Peyer's patch (tissue), 4 donors: ENCODE data around the gene PRRX2.

Source experiments
- CTCF ChIP-seq, 6 experiments: fragments of 450-650 bp in 4 of 6; fragments of 200-600 bp in 2 of 6; sonication (generic) in 1 of 6; IDR thresholded peaks; one replicate each; pipeline ENCODE4 v1.5.1; 2017 to 2019; ENCODE audit warnings: antibody characterized with exemption in 6 of 6, mild to moderate bottlenecking in 3 of 6, moderate library complexity in 1 of 6
- POLR2A ChIP-seq, 2 donors: fragments of 450-650 bp; IDR thresholded peaks; one replicate each; pipeline ENCODE4 v1.5.1; 2017; ENCODE audit warnings: antibody characterized with exemption in 2 of 2, mild to moderate bottlenecking in 2 of 2, moderate library complexity in 2 of 2

- TF ChIP-seq POLR2A (IDR thresholded peaks at IDR 0.05) = no peak
- no peak for TF ChIP-seq CTCF (IDR thresholded peaks at IDR 0.05)
Observed at GRCh38 chr9:129674229-129674628, 8.8 kb downstream of the PRRX2 start.
